Naive thymus-derived CD8-positive, alpha-beta T cell (primary cell): ENCODE measurements around the gene ATRX. TPM values are rescaled to one million over a fixed set of nuclear protein-coding genes. Genes with fewer than 3 reads are reported as not detected.
"Not testable (repeated sequence)": the region's sequence is repeated elsewhere in the genome, so short reads cannot be mapped to it uniquely, and the experiment has no call there.

ENCODE experiments used
- ATAC-seq, 2 donors: fragments of 150-1000 bp; cut with Tn5 transposase in 1 of 2; sonication (Bioruptor Pico), chemical (Tn5 transposase) in 1 of 2; 1 replicate in 1 of 2; 2 replicates in 1 of 2; pipeline ENCODE4 v1.10.0; 2021; ENCODE audit warnings: mild to moderate bottlenecking in 2 of 2, moderate library complexity in 2 of 2
- POLR2A ChIA-PET: fragments of 350-600 bp; sonication (Branson Sonifier 250); formaldehyde crosslinking; loops from one replicate; lab custom pipeline; 2021; ENCODE audit warnings: antibody characterized with exemption; lab: Charles Lee
- DNase-seq, 10 donors: peaks; one replicate each; pipeline versions ENCODE4 v3.0.0 to v3.0.0-alpha.2; 2020 to 2022
- H3K27ac Mint-ChIP-seq, 10 donors: one replicate each; pipeline ENCODE4 v1.8.0; 2020 to 2022; ENCODE audit warnings: mild to moderate bottlenecking in 10 of 10, mixed read lengths in 10 of 10, moderate library complexity in 4 of 10, inconsistent platforms in 1 of 10
- H3K27me3 Mint-ChIP-seq, 5 donors: one replicate each; pipeline ENCODE4 v1.8.0; 2021 to 2022; ENCODE audit warnings: mixed read lengths in 5 of 5
- H3K36me3 Mint-ChIP-seq, 3 donors: one replicate each; pipeline ENCODE4 v1.8.0; 2020 to 2022; ENCODE audit warnings: mixed read lengths in 3 of 3, mild to moderate bottlenecking in 2 of 3, inconsistent platforms in 1 of 3
- H3K4me1 Mint-ChIP-seq, 4 donors: one replicate each; pipeline ENCODE4 v1.8.0; 2021 to 2022; ENCODE audit warnings: mixed read lengths in 4 of 4
- H3K4me3 Mint-ChIP-seq, 10 donors: one replicate each; pipeline ENCODE4 v1.8.0; 2020 to 2022; ENCODE audit warnings: mild to moderate bottlenecking in 10 of 10, mixed read lengths in 10 of 10, moderate library complexity in 6 of 10, inconsistent platforms in 1 of 10
- H3K9me3 Mint-ChIP-seq, 9 donors: one replicate each; pipeline ENCODE4 v1.8.0; 2020 to 2022; ENCODE audit warnings: mixed read lengths in 9 of 9, mild to moderate bottlenecking in 3 of 9, inconsistent platforms in 1 of 9, moderate library complexity in 1 of 9
- polyA plus RNA-seq, 3 donors: library from polyadenylated mRNA; unstranded; fragments of 300-500 nt; fragmentation: Illumina TruSeq; gene quantifications; one replicate each; pipeline ENCODE4 v1.2.3, GENCODE V29; 2021
- total RNA-seq, 8 experiments: library from RNA in 2 of 8; stranded (reverse) in 2 of 8; gene quantifications; one replicate each; pipeline ENCODE4 v1.2.3 and lab custom pipeline; 2021 to 2026

The ATRX gene
- total and polyA plus RNA-seq, 5 experiments from 2014 or later, result 33.6 to 126 (median 60.8) TPM

- Mint-ChIP-seq H3K9me3 (no peaks in the 10 kb centered on the region), H3K27ac (no peak overlapping the region), H3K36me3 (peaks cover 0 to 72% (median 13%) of the 10 kb centered on the region in 3 donors), H3K4me1 (peaks cover 3 to 10% (median 7%) of the 10 kb centered on the region in 4 donors), H3K27me3 (no peaks in the 10 kb centered on the region), H3K4me3 (peak overlapping the region in 1 of 10 donors; percentile 46)
- no peak for DNase-seq
- ATAC-seq, result no peak
- POLR2A ChIA-PET, result no interaction called here
Measured at GRCh38 chrX:77652095-77652494, 133.9 kb downstream of the ATRX start.

GRCh38 chrX:77640702-77641101 is 145.3 kb downstream of the ATRX start:
- ATAC-seq (no peak), DNase-seq (no peak)
- Mint-ChIP-seq H3K4me1 (peaks cover 0 to 3% (median 3%) of the 10 kb centered on the region in 4 donors), H3K27ac (peak overlapping the region in 3 of 10 donors; percentile 5 to 72 (median 37)), H3K9me3 (peaks cover 0 to 6% (median 3%) of the 10 kb centered on the region in 9 donors), H3K27me3 (no peaks in the 10 kb centered on the region), H3K4me3 (no peak overlapping the region), H3K36me3 (peaks cover 23 to 79% (median 26%) of the 10 kb centered on the region in 3 donors)
- POLR2A ChIA-PET, result no interaction called here

GRCh38 chrX:77639820-77640219 is 146.2 kb downstream of the ATRX start:
- no peak for ATAC-seq
- POLR2A ChIA-PET, result no interaction called here
- no peak overlapping the region for H3K4me3 Mint-ChIP-seq

GRCh38 chrX:77638397-77638796 is 147.6 kb downstream of the ATRX start:
- H3K36me3 Mint-ChIP-seq, result peaks cover 14 to 79% (median 21%) of the 10 kb centered on the region in 3 donors

More at GRCh38 chrX:77639820-77640219, 146.2 kb downstream of the ATRX start:
- H3K9me3 Mint-ChIP-seq, result peaks cover 0 to 6% (median 3%) of the 10 kb centered on the region in 9 donors
- no peak for DNase-seq
- no peaks in the 10 kb centered on the region for H3K27me3 Mint-ChIP-seq
- peaks cover 19 to 78% (median 19%) of the 10 kb centered on the region in 3 donors for H3K36me3 Mint-ChIP-seq
- peaks cover 0 to 3% (median 3%) of the 10 kb centered on the region in 4 donors for H3K4me1 Mint-ChIP-seq
- no peak overlapping the region for H3K27ac Mint-ChIP-seq

GRCh38 chrX:77635373-77635772 is 150.6 kb downstream of the ATRX start:
- ATAC-seq (no peak), DNase-seq (no peak)
- H3K27me3 Mint-ChIP-seq, result no peaks in the 10 kb centered on the region
- no peak overlapping the region for H3K4me3 Mint-ChIP-seq
- peaks cover 0 to 2% (median 0%) of the 10 kb centered on the region in 4 donors for H3K4me1 Mint-ChIP-seq
- POLR2A ChIA-PET, result no interaction called here
- H3K9me3 Mint-ChIP-seq, result peaks cover 0 to 3% (median 0%) of the 10 kb centered on the region in 9 donors
- H3K27ac Mint-ChIP-seq, result no peak overlapping the region
- H3K36me3 Mint-ChIP-seq, result peaks cover 7 to 80% (median 10%) of the 10 kb centered on the region in 3 donors

More at GRCh38 chrX:77638397-77638796, 147.6 kb downstream of the ATRX start:
- Mint-ChIP-seq H3K9me3 (peaks cover 0 to 3% (median 0%) of the 10 kb centered on the region in 9 donors), H3K4me3 (no peak overlapping the region), H3K27me3 (no peaks in the 10 kb centered on the region), H3K4me1 (peaks cover 0 to 1% (median under 1%) of the 10 kb centered on the region in 4 donors), H3K27ac (no peak overlapping the region)
- DNase-seq (no peak), ATAC-seq (no peak)
- POLR2A ChIA-PET, result no interaction called here

- Mint-ChIP-seq H3K4me3 (no peak overlapping the region), H3K27me3 (no peaks in the 10 kb centered on the region), H3K4me1 (peaks cover 3 to 10% (median 5%) of the 10 kb centered on the region in 4 donors), H3K9me3 (no peaks in the 10 kb centered on the region), H3K36me3 (peaks cover 0 to 56% (median 15%) of the 10 kb centered on the region in 3 donors), H3K27ac (no peak overlapping the region)
- no peak for DNase-seq
- POLR2A ChIA-PET, result no interaction called here
- no peak for ATAC-seq
Measured at GRCh38 chrX:77628294-77629025, 157.6 kb downstream of the ATRX start.

- Mint-ChIP-seq H3K27ac (peak overlapping the region in 2 of 10 donors; percentile 32 to 64), H3K27me3 (no peaks in the 10 kb centered on the region), H3K36me3 (peaks cover 0 to 55% (median 12%) of the 10 kb centered on the region in 3 donors), H3K4me3 (no peak overlapping the region), H3K4me1 (peaks cover 8 to 20% (median 15%) of the 10 kb centered on the region in 4 donors), H3K9me3 (no peaks in the 10 kb centered on the region)
- POLR2A ChIA-PET, result no interaction called here
- no peak for ATAC-seq
- no peak for DNase-seq
Measured at GRCh38 chrX:77622672-77623071, 163.3 kb downstream of the ATRX start.

GRCh38 chrX:77622233-77622632 is 163.8 kb downstream of the ATRX start:
- no peaks in the 10 kb centered on the region for H3K27me3 Mint-ChIP-seq
- ATAC-seq, result no peak
- H3K9me3 Mint-ChIP-seq, result no peaks in the 10 kb centered on the region
- peaks cover 8 to 20% (median 15%) of the 10 kb centered on the region in 4 donors for H3K4me1 Mint-ChIP-seq
- POLR2A ChIA-PET, result no interaction called here
- peaks cover 0 to 56% (median 12%) of the 10 kb centered on the region in 3 donors for H3K36me3 Mint-ChIP-seq
- H3K27ac Mint-ChIP-seq, result peak overlapping the region in 2 of 10 donors; percentile 32 to 51
- DNase-seq, result no peak
- H3K4me3 Mint-ChIP-seq, result no peak overlapping the region

GRCh38 chrX:77621453-77621852 is 164.6 kb downstream of the ATRX start:
- ATAC-seq, result not testable (repeated sequence)
- H3K27ac Mint-ChIP-seq, result peak overlapping the region in 1 of 10 donors; percentile 53

GRCh38 chrX:77617206-77617605 is 168.8 kb downstream of the ATRX start:
- Mint-ChIP-seq H3K36me3 (peaks cover 0 to 41% (median 7%) of the 10 kb centered on the region in 3 donors), H3K4me1 (peaks cover 0 to 5% (median 3%) of the 10 kb centered on the region in 4 donors), H3K4me3 (no peak overlapping the region), H3K27ac (no peak overlapping the region), H3K27me3 (no peaks in the 10 kb centered on the region), H3K9me3 (no peaks in the 10 kb centered on the region)
- DNase-seq (no peak), ATAC-seq (no peak)
- POLR2A ChIA-PET, result no interaction called here

More at GRCh38 chrX:77621453-77621852, 164.6 kb downstream of the ATRX start:
- H3K27me3 Mint-ChIP-seq, POLR2A ChIA-PET, H3K9me3 Mint-ChIP-seq, H3K4me3 Mint-ChIP-seq, DNase-seq: not testable (repeated sequence)
- H3K4me1 Mint-ChIP-seq, result peaks cover 8 to 20% (median 15%) of the 10 kb centered on the region in 4 donors
- H3K36me3 Mint-ChIP-seq, result peaks cover 0 to 56% (median 12%) of the 10 kb centered on the region in 3 donors

GRCh38 chrX:77603635-77604336 is 182.2 kb downstream of the ATRX start:
- Mint-ChIP-seq H3K4me3 (no peak overlapping the region), H3K27ac (peak overlapping the region in 1 of 10 donors; percentile 49), H3K9me3 (no peaks in the 10 kb centered on the region), H3K27me3 (no peaks in the 10 kb centered on the region), H3K4me1 (peaks cover 0 to 11% (median 4%) of the 10 kb centered on the region in 4 donors), H3K36me3 (peaks cover 0 to 63% (median 23%) of the 10 kb centered on the region in 3 donors)
- ATAC-seq (no peak), DNase-seq (no peak)
- POLR2A ChIA-PET, result no interaction called here

GRCh38 chrX:77597511-77597910 is 188.5 kb downstream of the ATRX start:
- Mint-ChIP-seq H3K4me1 (peaks cover 0 to 5% (median 4%) of the 10 kb centered on the region in 4 donors), H3K9me3 (no peaks in the 10 kb centered on the region), H3K36me3 (peaks cover 0 to 59% (median 7%) of the 10 kb centered on the region in 3 donors), H3K27ac (peak overlapping the region in 3 of 10 donors; percentile 19 to 77 (median 63)), H3K4me3 (no peak overlapping the region), H3K27me3 (no peaks in the 10 kb centered on the region)
- DNase-seq (no peak), ATAC-seq (no peak)
- POLR2A ChIA-PET, result no interaction called here
